Endothelial cell of hepatic sinusoid (primary cell): ENCODE data around the gene SDF2.
"Not testable (repeated sequence)": the region's sequence is repeated elsewhere in the genome, so short reads cannot be mapped to it uniquely, and the experiment has no call there.

Experiments
- in situ Hi-C: cut with HindIII; loops from 2 replicates; pipeline ENCODE4 v1.10.0; 2017; ENCODE audit warnings: low sequenced_read_pairs

SDF2 gene

GRCh38 chr17:28635506-28635905, 26.2 kb downstream of the SDF2 start:
- in situ Hi-C loops = no loop called here

- in situ Hi-C loops = no loop called here
Measured at GRCh38 chr17:28634206-28634865, 27.4 kb downstream of the SDF2 start.

- in situ Hi-C loops = loop anchor here (5.0 kb wide), 1 partner anchor 45 kb away; no protein-coding TSS in a partner anchor
Measured at GRCh38 chr17:28626818-28627217, 34.9 kb downstream of the SDF2 start.

- in situ Hi-C loops = no loop called here
Measured at GRCh38 chr17:28624148-28624547, 37.6 kb downstream of the SDF2 start.

GRCh38 chr17:28623696-28624095, 38.0 kb downstream of the SDF2 start:
- in situ Hi-C loops = no loop called here

DNA sequence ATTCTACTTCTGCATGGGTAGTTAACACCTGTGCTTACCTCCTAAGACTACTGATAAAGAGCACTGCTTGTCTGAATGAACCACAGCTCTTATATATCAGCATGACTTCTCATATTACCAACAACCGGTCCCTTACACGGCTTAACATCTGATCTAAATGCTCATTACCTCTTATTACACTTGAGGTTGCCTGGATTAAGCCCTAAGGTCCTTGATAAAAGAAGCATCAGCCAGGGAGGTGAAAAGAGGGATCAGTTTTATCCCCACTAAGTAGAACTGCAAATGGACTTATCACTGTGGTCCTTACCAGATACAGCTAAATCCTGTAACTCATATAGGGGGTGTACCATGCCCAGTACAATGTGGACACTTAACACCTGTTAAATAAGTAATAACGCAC, 39.5 kb downstream of the SDF2 start:
- in situ Hi-C loops = no loop called here

DNA sequence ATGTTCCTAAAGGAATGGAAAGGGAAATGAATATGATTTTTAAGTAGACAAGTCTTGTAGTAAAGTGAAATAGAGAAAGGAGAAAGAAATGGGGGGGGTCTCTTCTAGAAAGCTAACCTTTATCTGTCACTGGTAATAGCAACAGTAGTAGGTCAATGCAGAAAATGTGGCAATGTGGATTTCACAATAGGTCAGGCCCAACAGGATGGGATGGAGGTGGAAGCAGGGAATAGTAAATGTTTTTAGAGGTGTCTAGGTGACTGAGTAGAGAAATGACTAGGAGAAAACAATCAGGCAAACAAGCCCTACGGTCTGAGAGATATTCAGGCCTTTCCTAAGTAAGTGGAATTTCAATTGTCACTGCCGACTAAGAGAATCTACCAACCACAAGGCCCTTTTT, 41.7 kb downstream of the SDF2 start:
- in situ Hi-C loops = no loop called here

GRCh38 chr17:28618464-28618863, 43.2 kb downstream of the SDF2 start:
- in situ Hi-C loops = no loop called here

GRCh38 chr17:28616281-28616680, 45.4 kb downstream of the SDF2 start:
- in situ Hi-C loops = no loop called here

DNA sequence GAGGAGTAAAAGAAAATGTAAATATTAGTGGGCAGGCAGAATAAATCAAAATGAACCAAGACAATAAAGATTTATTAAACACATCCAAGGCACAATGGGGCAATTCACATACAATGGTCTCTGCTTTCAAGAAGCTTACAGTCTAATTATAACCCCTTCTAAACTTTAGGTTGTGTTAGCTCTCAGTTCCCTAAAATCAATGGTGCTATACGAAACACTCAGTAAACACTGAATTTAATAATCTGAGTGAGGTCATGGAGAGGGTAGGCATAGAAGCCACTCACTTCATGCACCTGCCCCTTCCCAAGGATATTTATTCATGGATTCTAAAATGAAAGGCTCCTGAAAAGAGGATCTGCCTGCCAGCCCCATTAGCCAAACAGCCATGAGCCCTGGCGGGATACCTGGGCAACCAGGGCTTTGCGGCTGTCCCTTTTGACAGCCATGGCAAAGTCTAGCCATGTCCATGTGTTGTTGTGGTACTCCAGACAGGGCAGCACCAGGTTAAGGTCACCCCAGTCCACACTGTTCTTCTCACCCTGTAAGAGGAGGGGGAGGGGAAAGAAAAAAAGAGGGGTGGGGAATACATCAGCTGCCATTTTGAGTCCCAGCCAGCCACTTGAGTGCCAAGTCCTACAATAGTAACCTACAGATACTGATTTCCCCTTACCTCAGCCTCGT, 46.3 kb downstream of the SDF2 start:
- in situ Hi-C loops = no loop called here

DNA sequence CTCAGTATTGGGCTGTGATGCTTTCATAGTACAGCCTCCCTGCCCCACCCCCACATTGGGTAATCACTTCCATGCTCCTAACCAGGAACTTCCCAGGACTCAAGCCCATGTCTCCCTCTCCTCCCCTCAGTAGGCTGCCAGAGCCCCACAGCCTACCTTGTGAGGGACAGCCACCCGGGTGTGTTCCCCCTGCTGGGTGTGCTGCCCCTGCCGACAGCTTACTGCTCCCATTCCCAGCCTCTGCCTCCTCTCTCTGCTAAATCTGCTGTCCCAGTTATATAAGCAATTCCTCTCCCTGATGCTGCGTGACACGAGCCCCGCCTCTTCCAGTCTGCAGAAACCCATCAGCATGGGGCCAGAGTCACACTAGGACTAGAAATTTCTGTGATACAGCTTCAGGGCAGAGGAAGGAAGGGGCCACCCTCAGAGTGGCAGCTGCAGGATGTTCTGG, 47.8 kb downstream of the SDF2 start, which contains the start of gene RSKR:
RSKR (minus strand) TSS at position 255 of the 451 bp plus-strand sequence; CDS start at position 231, 24 bp downstream.
- in situ Hi-C loops = no loop called here

DNA sequence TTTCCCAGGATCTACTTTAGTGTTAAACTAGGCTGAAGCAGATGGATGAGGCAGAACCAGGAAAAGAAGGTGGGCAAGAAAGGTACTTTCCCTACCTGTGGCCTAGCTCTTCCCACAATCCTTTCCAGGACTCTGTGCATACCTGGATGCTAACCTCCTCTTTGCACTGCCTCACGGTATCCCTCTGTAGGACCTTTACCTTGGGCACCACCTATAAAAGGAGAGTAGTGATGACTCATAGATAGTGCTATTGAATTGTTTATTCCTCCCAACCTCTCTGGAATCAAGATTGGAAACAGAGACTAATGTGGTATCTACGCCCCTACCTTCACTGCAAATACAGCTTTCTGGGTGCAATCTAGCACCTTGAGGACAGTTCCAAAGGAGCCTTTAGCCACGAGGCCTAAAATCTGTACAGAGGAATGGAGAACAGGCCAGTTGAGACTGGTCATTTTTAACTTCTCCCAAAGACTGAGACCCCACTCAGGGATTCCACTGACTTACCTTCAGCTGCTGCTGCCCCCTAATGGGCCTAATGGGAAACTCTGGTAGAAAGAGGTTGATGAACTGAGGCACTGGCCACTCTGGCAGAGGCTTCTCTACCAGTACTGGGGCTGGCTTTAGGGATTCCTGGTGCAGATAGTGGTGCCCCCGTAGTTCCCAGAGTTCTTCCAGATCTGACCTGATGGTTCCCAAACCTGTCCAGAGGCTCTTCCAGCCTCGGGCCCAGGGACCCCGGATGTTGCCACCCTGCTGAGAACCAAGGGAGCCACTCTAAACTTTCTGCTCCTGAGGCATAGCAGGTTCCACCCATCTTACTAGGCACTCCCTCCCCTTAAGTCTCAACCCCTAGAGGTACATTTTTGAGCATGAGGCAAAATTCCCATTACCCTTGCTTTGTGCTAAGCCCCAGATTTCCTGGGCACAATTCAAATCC, 48.5 kb downstream of the SDF2 start:
- in situ Hi-C loops = no loop called here

DNA sequence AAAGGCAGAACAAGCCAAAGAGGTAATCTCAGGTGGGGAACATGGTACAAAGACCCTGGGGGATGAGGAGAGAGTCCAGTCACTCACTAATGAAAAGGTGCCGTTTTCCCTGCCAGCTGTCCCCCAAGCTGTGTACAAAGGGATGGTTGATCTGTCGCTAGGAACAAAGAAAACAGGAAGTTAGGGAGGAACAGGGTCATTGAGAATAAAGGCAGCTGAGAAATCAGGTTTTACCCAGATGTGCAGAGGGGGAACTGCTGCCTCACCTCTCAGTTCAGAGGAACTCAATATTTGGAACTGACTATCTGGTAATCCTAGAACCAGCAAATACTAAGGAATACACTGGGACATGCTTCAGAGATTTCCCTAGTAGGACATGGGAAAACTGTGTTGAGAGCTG, 49.2 kb downstream of the SDF2 start:
- in situ Hi-C loops = no loop called here

DNA sequence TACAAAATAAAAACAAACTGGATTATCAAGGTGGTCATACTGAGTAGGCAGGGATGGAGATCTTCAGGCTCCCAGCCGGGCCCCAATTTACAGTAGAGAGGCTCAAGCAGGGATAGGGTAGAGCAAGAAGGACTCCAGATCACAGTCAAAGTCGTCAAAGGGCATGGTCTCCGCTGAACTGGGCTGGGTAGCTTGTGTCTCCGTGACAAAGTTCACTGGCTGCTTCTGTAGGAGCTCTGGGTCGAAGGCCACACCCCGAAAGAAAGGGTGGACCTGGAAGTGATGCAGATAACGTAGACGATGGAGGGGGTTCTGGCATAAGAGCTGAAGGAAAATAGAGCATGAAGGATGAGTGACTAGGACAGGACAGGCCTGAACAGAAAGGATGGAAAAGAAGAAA, 51.3 kb downstream of the SDF2 start:
- in situ Hi-C loops = no loop called here

DNA sequence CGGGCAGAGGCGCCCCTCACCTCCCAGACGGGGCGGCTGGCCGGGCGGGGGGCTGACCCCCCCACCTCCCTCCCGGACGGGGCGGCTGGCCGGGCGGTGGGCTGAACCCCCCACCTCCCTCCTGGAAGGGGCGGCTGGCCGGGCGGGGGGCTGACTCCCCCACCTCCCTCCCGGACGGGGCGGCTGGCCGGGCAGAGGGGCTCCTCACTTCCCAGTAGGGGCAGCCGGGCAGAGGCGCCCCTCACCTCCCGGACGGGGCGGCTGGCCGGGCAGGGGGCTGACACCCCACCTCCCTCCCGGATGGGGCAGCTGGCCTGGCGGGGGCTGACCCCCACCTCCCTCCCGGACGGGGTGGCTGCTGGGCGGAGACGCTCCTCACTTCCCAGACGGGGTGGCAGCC, 57.7 kb downstream of the SDF2 start:
- in situ Hi-C loops = not testable (repeated sequence)

GRCh38 chr17:28599311-28600184, 62.2 kb downstream of the SDF2 start:
- in situ Hi-C loops = no loop called here

DNA sequence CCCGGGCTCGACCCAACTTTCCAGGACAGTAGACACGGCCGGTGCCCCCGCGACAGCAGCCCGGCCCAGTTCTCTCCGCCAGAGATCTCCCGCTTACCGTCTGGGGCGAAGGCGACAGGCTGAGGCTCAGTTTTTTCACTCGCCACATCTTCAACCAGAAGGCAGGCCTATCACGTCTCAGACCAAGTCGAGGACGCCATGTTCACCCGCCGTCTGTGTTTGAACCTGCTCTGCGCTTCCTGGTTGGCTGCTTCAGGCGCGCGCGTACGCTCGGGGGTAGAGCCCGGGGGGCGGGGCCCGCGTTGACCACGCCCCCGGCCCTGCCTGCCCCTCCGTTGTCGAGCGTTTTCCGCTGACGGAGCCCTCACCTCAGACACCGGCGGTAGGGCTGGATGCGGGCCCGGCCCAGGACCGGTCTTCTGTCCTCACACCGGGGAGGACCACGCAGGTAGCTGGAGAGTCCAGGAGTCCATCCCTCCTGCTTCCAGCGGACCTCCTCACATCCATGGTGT, 62.9 kb downstream of the SDF2 start, which contains the start of gene SPAG5:
SPAG5 (minus strand) TSS at position 227 of the 512 bp plus-strand sequence; CDS start at position 148, 79 bp downstream.
- in situ Hi-C loops = no loop called here

DNA sequence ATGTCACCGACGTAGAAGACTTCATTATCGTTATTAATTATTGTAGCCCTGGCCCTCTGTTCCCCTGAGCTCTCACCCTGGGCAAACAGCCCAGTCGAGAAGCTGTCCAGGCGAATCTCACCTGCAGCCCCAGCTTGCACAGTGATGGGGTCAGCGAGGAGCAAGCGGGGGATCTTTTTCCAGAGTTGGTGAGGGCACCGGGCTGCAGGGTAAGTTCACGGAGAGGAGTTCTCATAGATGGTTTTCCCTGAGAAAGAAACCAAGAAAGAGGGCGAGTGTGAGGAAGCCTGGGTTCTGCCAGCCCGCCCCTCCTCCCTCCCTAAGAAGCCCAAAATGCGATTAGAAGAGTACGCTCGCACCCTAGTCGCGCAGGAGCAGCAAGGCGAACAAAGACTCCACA, 63.3 kb downstream of the SDF2 start:
- in situ Hi-C loops = no loop called here
